Duodenal mucosa (tissue), 2 donors: ENCODE data around the gene ZNF829.

Source experiments
- H3K27ac ChIP-seq: one replicate; pipeline ENCODE4 v1.7.0; 2013; ENCODE audit warnings: low read depth, low read length
- H3K27me3 ChIP-seq, 2 donors: one replicate each; pipeline ENCODE4 v1.7.0; 2013; ENCODE audit warnings: low read length in 2 of 2, control low read depth in 1 of 2; ENCODE audit not compliant: insufficient read depth in 2 of 2, control insufficient read depth in 1 of 2
- H3K36me3 ChIP-seq, 2 donors: one replicate each; pipeline ENCODE4 v1.7.0; 2013; ENCODE audit warnings: low read length in 2 of 2, control low read depth in 1 of 2; ENCODE audit not compliant: insufficient read depth in 2 of 2, control insufficient read depth in 1 of 2
- H3K4me1 ChIP-seq, 2 donors: one replicate each; pipeline ENCODE4 v1.7.0; 2013; ENCODE audit warnings: low read length in 2 of 2, control low read depth in 1 of 2; ENCODE audit not compliant: insufficient read depth in 2 of 2, control insufficient read depth in 1 of 2
- H3K4me3 ChIP-seq, 2 donors: one replicate each; pipeline ENCODE4 v1.7.0; 2013; ENCODE audit warnings: low read length in 2 of 2, low read depth in 1 of 2
- H3K9ac ChIP-seq, 2 donors: one replicate each; pipeline ENCODE4 v1.7.0; 2013; ENCODE audit warnings: low read length in 2 of 2, low read depth in 1 of 2
- H3K9me3 ChIP-seq, 2 donors: one replicate each; pipeline ENCODE4 v1.7.0; 2013; ENCODE audit warnings: low read length in 2 of 2, control low read depth in 1 of 2; ENCODE audit not compliant: control insufficient read depth in 1 of 2

The ZNF829 gene

GRCh38 chr19:36915992-36916830 lies at the start of gene ZNF829, which contains the start of gene ZNF568:
Gene ZNF829 (minus strand): TSS chr19:36916291. CDS start chr19:36915167, 1,124 bp downstream.
Gene ZNF568 (plus strand): TSS chr19:36916332. CDS start chr19:36922771, 6,439 bp downstream.
- Histone ChIP-seq H3K36me3 (peaks cover 5 to 10% of the 10 kb centered on the region in 2 donors), H3K9me3 (peaks cover 12 to 15% of the 10 kb centered on the region in 2 donors), H3K4me3 (peak within 1 kb of the TSS; percentile 90 to 96), H3K9ac (peak within 1 kb of the TSS; percentile 76), H3K27me3 (no peaks in the 10 kb centered on the region), H3K27ac (peak within 1 kb of the TSS; percentile 89), H3K4me1 (peaks cover 5 to 13% of the 10 kb centered on the region in 2 donors)

- Histone ChIP-seq H3K9me3 (peaks cover 31 to 42% of the 10 kb centered on the region in 2 donors), H3K4me3 (no peak overlapping the region), H3K9ac (no peak overlapping the region), H3K4me1 (no peaks in the 10 kb centered on the region), H3K36me3 (no peaks in the 10 kb centered on the region), H3K27ac (no peak overlapping the region), H3K27me3 (no peaks in the 10 kb centered on the region)
Observed at GRCh38 chr19:36963280-36963679, 47.2 kb upstream of the ZNF829 start.

GRCh38 chr19:36962346-36962745 lies 46.3 kb upstream of the ZNF829 start:
- Histone ChIP-seq H3K4me3 (no peak overlapping the region), H3K4me1 (no peaks in the 10 kb centered on the region), H3K27ac (no peak overlapping the region), H3K27me3 (no peaks in the 10 kb centered on the region), H3K9ac (no peak overlapping the region), H3K36me3 (no peaks in the 10 kb centered on the region), H3K9me3 (peaks cover 36 to 37% of the 10 kb centered on the region in 2 donors)

GRCh38 chr19:36950335-36951119 lies 34.4 kb upstream of the ZNF829 start:
- H3K4me1 ChIP-seq = no peaks in the 10 kb centered on the region
- no peaks in the 10 kb centered on the region for H3K27me3 ChIP-seq
- H3K27ac ChIP-seq = no peak overlapping the region
- H3K9ac ChIP-seq = no peak overlapping the region
- peaks cover 23 to 29% of the 10 kb centered on the region in 2 donors for H3K36me3 ChIP-seq
- peaks cover 57 to 71% of the 10 kb centered on the region in 2 donors for H3K9me3 ChIP-seq
- peak overlapping the region in 1 of 2 donors; percentile 23 for H3K4me3 ChIP-seq

DNA sequence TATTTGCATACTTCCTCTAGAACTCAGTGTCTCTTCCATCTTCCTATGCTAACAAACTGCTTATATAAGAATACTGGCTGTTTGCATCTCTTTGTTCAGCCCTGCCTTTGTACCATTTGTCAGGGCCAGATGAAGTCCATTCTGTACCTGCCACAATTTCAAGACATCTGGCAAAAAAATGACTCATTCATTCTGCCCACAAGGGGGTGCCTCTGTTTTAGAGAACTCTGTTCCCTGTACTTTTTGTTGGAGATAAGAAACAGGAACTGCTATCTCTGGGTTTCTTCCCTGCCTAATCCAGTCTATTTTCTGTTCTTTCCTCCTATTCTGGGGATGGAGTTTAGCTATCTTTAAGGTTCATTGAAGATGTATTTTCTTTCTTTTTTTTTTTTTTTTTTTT lies 23.1 kb upstream of the ZNF829 start:
- H3K9ac ChIP-seq = no peak overlapping the region
- H3K4me3 ChIP-seq = no peak overlapping the region
- no peaks in the 10 kb centered on the region for H3K27me3 ChIP-seq
- no peaks in the 10 kb centered on the region for H3K4me1 ChIP-seq
- peaks cover 19 to 51% of the 10 kb centered on the region in 2 donors for H3K9me3 ChIP-seq
- peaks cover 33 to 45% of the 10 kb centered on the region in 2 donors for H3K36me3 ChIP-seq
- no peak overlapping the region for H3K27ac ChIP-seq

DNA sequence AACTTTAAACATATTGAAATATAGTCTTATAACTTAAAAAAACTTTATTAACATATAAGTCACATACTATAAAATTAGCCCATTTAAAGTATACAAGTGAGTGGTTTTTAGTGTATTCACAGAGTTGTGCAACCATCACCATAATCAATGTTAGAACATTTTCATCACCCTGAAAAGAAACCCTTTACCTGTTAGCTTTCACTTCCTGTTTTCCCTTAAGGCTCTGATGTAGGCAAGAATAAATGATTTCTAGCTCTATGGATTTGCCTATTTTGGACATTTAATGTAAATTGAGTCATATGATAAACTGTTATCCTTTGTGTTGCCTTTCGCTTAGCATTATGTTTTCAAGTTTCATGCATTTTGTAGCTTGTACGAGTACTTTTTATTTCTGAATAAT lies 15.6 kb upstream of the ZNF829 start:
- Histone ChIP-seq H3K27me3 (no peaks in the 10 kb centered on the region), H3K9me3 (peaks cover 22 to 40% of the 10 kb centered on the region in 2 donors), H3K27ac (no peak overlapping the region), H3K36me3 (peaks cover 7 to 15% of the 10 kb centered on the region in 2 donors), H3K9ac (no peak overlapping the region), H3K4me1 (no peaks in the 10 kb centered on the region), H3K4me3 (no peak overlapping the region)

- Histone ChIP-seq H3K36me3 (peaks cover 9 to 23% of the 10 kb centered on the region in 2 donors), H3K4me3 (no peak overlapping the region)
Observed at GRCh38 chr19:36918090-36918489, 2.0 kb upstream of the ZNF829 start.

DNA sequence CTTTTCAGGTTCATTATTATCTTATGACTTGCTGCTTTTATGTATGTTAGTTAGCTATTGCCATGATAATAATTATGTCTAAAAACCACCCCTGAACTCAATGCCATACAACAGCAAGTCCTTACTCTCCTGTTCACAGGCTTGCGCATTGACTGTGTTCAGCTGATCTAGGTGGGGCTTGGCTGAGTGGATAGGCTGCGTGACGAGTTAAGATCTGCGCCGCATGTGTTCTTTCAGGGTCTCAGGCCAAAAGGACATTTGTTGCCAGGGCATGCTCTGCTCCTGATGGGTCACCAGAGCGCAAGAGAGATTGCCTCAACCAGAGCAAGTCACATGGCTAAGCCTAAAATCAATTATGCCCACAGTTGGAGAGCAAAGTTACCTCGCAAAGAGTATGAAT lies 900 bp upstream of the ZNF829 start:
- H3K36me3 ChIP-seq = peaks cover 5 to 12% of the 10 kb centered on the region in 2 donors
- peak overlapping the region; percentile 90 to 96 for H3K4me3 ChIP-seq
- H3K9me3 ChIP-seq = peaks cover 6 to 10% of the 10 kb centered on the region in 2 donors
- no peaks in the 10 kb centered on the region for H3K27me3 ChIP-seq
- H3K4me1 ChIP-seq = peaks cover 5 to 13% of the 10 kb centered on the region in 2 donors
- H3K27ac ChIP-seq = no peak overlapping the region
- peak overlapping the region in 1 of 2 donors; percentile 76 for H3K9ac ChIP-seq

More at GRCh38 chr19:36918090-36918489, 2.0 kb upstream of the ZNF829 start:
- Histone ChIP-seq H3K27ac (no peak overlapping the region), H3K4me1 (peaks cover 5 to 13% of the 10 kb centered on the region in 2 donors), H3K9me3 (peaks cover 9 to 15% of the 10 kb centered on the region in 2 donors), H3K27me3 (no peaks in the 10 kb centered on the region), H3K9ac (no peak overlapping the region)

DNA sequence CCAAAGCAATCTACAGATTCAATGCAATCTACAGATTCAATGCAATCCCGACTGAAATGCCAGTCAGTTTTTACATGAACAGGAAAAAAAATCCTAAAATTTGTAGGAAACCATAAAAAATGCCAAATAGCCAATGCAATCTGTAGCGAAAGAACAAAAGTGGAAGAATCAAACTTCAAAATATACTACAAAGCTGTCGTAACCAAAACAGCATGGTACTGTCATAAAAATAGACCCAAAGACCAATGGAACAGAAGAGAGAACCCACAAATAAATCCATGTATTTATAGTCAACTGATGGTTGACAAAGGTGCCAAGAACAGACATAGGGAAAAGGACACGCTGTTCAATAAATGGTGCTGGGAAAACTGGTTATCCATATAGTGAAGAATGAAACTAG lies 17.7 kb downstream of the ZNF829 start:
- H3K36me3 ChIP-seq = peaks cover 13 to 18% of the 10 kb centered on the region in 2 donors
- no peaks in the 10 kb centered on the region for H3K4me1 ChIP-seq
- no peak overlapping the region for H3K4me3 ChIP-seq
- H3K9ac ChIP-seq = no peak overlapping the region
- no peak overlapping the region for H3K27ac ChIP-seq
- H3K9me3 ChIP-seq = peaks cover 55 to 64% of the 10 kb centered on the region in 2 donors
- no peaks in the 10 kb centered on the region for H3K27me3 ChIP-seq
